Lung (tissue), 12 donors: Measurements from ENCODE around the gene GSTK1. TPM values are rescaled to one million over a fixed set of nuclear protein-coding genes. Genes with fewer than 3 reads are reported as not detected.

Source experiments
- ATAC-seq: fragments of 200-7000 bp; cut with Tn5 transposase; one replicate; pipeline ENCODE4 v1.9.1; 2020; ENCODE audit warnings: moderate number of reproducible peaks; ENCODE audit not compliant: insufficient read depth, low FRiP score
- DNase-seq, 3 donors: peaks; one replicate each; pipeline ENCODE4 v3.0.0-alpha.2; 2013 to 2017
- H3K27ac ChIP-seq, 2 donors: one replicate each; pipeline ENCODE4 v1.5.1; 2013; ENCODE audit warnings: mild to moderate bottlenecking in 2 of 2, moderate library complexity in 2 of 2, control low read depth in 1 of 2, inconsistent platforms in 1 of 2, low read depth in 1 of 2, low read length in 1 of 2
- H3K27me3 ChIP-seq, 3 donors: one replicate each; pipeline ENCODE4 v1.5.1; 2013; ENCODE audit warnings: low read length in 2 of 3; ENCODE audit not compliant: control insufficient read depth in 3 of 3, insufficient read depth in 3 of 3
- H3K36me3 ChIP-seq, 4 donors: one replicate each; pipeline ENCODE4 v1.5.1; 2013; ENCODE audit warnings: low read length in 4 of 4, mild to moderate bottlenecking in 1 of 4, moderate library complexity in 1 of 4; ENCODE audit not compliant: control insufficient read depth in 4 of 4, insufficient read depth in 4 of 4
- H3K4me1 ChIP-seq, 5 donors: one replicate each; pipeline ENCODE4 v1.5.1; 2013; ENCODE audit warnings: low read length in 5 of 5, mild to moderate bottlenecking in 2 of 5, moderate library complexity in 1 of 5; ENCODE audit not compliant: control insufficient read depth in 5 of 5, insufficient read depth in 5 of 5
- H3K4me3 ChIP-seq: one replicate; pipeline ENCODE4 v1.5.1; 2013; ENCODE audit warnings: mild to moderate bottlenecking, control low read depth, moderate library complexity
- H3K9ac ChIP-seq, 2 donors: one replicate each; pipeline ENCODE4 v1.5.1; 2013; ENCODE audit warnings: low read length in 2 of 2, control low read depth in 1 of 2; ENCODE audit not compliant: insufficient read depth in 1 of 2
- H3K9me3 ChIP-seq, 4 donors: one replicate each; pipeline ENCODE4 v1.5.1; 2013; ENCODE audit warnings: low read length in 3 of 4, mild to moderate bottlenecking in 1 of 4, moderate library complexity in 1 of 4; ENCODE audit not compliant: control insufficient read depth in 4 of 4, insufficient read depth in 3 of 4
- CTCF ChIP-seq: IDR thresholded peaks from 2 replicates; pipeline ENCODE4 v1.5.1; 2012; ENCODE audit warnings: mild to moderate bottlenecking; ENCODE audit errors: control extremely low read depth, extremely low read depth
- WGBS, 2 donors: extraction: QIAGEN DNeasy Blood & Tissue Kit; methylation state at CpG; one replicate each; pipeline ENCODE4 v1.1.7; 2013; 5-methylcytosine and 5-hydroxymethylcytosine counted together
- polyA plus RNA-seq, 2 donors: library from polyadenylated mRNA; stranded (reverse); fragments of 200-250 nt; gene quantifications; one replicate each; pipeline ENCODE4 v1.2.1, GENCODE V29; 2013
- total RNA-seq, 2 donors: library from RNA; depleted of rRNA in 1 of 2; stranded (reverse); fragments of >200 nt in 1 of 2; gene quantifications; one replicate each; pipeline ENCODE4 v1.2.1, GENCODE V29; 2014 to 2021
- donor health status: control.
- donor health status: control.
- donor health status: Bipolar disorder and iron deficiency.
- donor health status: healthy.
- donor health status: DM: yes; HTN: yes; CAD: no.

Gene GSTK1
- total and polyA plus RNA-seq, 4 donors = 110 to 130 (median 119) TPM

GRCh38 chr7:143227806-143228205 is 35.4 kb upstream of the GSTK1 start:
- Histone ChIP-seq H3K27me3 (peaks cover 0 to 5% (median 3%) of the 10 kb centered on the region in 3 donors), H3K4me3 (no peak overlapping the region), H3K9me3 (no peaks in the 10 kb centered on the region), H3K4me1 (no peaks in the 10 kb centered on the region), H3K9ac (no peak overlapping the region), H3K36me3 (no peaks in the 10 kb centered on the region), H3K27ac (no peak overlapping the region)
- no peak for TF ChIP-seq CTCF
- DNase-seq (peak in 1 of 3 donors; percentile 21), ATAC-seq (no peak)
- 38 to 70% methylated on average over 1 of the region's 1 CpG for WGBS, 2 donors

GRCh38 chr7:143229054-143229790 is 34.0 kb upstream of the GSTK1 start:
- no peaks in the 10 kb centered on the region for H3K4me1 ChIP-seq
- no peak overlapping the region for H3K9ac ChIP-seq
- no peaks in the 10 kb centered on the region for H3K9me3 ChIP-seq
- 58 to 71% methylated on average over 9 of the region's 9 CpGs for WGBS, 2 donors
- no peaks in the 10 kb centered on the region for H3K36me3 ChIP-seq
- TF ChIP-seq CTCF = no peak
- DNase-seq (peak in 2 of 3 donors; percentile 27 to 47), ATAC-seq (no peak)
- H3K4me3 ChIP-seq = no peak overlapping the region
- H3K27me3 ChIP-seq = peaks cover 0 to 3% (median 0%) of the 10 kb centered on the region in 3 donors
- no peak overlapping the region for H3K27ac ChIP-seq

GRCh38 chr7:143230602-143231457 is 32.4 kb upstream of the GSTK1 start:
- DNase-seq (no peak), ATAC-seq (no peak)
- no peak for TF ChIP-seq CTCF
- 99 to 100% methylated on average over 2 of the region's 2 CpGs for WGBS, 2 donors
- Histone ChIP-seq H3K4me1 (no peaks in the 10 kb centered on the region), H3K36me3 (no peaks in the 10 kb centered on the region), H3K27ac (no peak overlapping the region), H3K9me3 (peaks cover 0 to under 1% (median 0%) of the 10 kb centered on the region in 4 donors), H3K4me3 (no peak overlapping the region), H3K27me3 (peaks cover 0 to 3% (median 0%) of the 10 kb centered on the region in 3 donors), H3K9ac (no peak overlapping the region)
